Measurements from ENCODE around the gene ATXN1. TPM values are rescaled to one million over a fixed set of nuclear protein-coding genes. Genes with fewer than 3 reads are reported as not detected.

Gene ATXN1
- total and polyA plus RNA-seq, 2 of the 13 experiments (the other 11 are each of a cell fraction or from before 2014, with no cell fraction given): 20.7 to 39.5 TPM

GRCh38 chr6:16272201-16272600, 489.1 kb downstream of the ATXN1 start (continued):
- TF ChIP-seq ZNF780A (CRISPR knock-in tag; IDR thresholded peaks at IDR 0.05) (no peak), SNRNP70 (IDR thresholded peaks at IDR 0.05; ENCODE audit: low read depth, low read length) (no peak), FOXO1 (CRISPR knock-in tag; IDR thresholded peaks at IDR 0.05) (no peak), SMAD1 (CRISPR knock-in tag; IDR thresholded peaks at IDR 0.05; ENCODE audit: borderline replicate concordance, low read depth) (no peak), ZNF747 (CRISPR knock-in tag; IDR thresholded peaks at IDR 0.05; ENCODE audit: borderline replicate concordance) (no peak), ZNF354B (CRISPR knock-in tag; IDR thresholded peaks at IDR 0.05) (no peak), BCL3 (CRISPR knock-in tag; IDR thresholded peaks at IDR 0.05) (no peak), ZNF546 (CRISPR knock-in tag; conservative IDR thresholded peaks at IDR 0.05) (no peak), ZNF674 (CRISPR knock-in tag; IDR thresholded peaks at IDR 0.05; ENCODE audit: low read depth) (no peak), ZNF687 (CRISPR knock-in tag; IDR thresholded peaks at IDR 0.05) (no peak)
